Large intestine (tissue), 3 donors: Measurements from ENCODE around the gene TTI1. TPM values are rescaled to one million over a fixed set of nuclear protein-coding genes. Genes with fewer than 3 reads are reported as not detected.

ENCODE experiments used
- DNase-seq, 2 donors: peaks; one replicate each; pipeline versions ENCODE4 v3.0.0 to v3.0.0-alpha.2; 2013
- H3K27ac ChIP-seq: one replicate; pipeline ENCODE4 v1.5.1; 2013; ENCODE audit warnings: low read length
- H3K27me3 ChIP-seq: 2 replicates; pipeline ENCODE4 v1.6.1; 2013; ENCODE audit warnings: low read length; ENCODE audit not compliant: control insufficient read depth, insufficient read depth
- H3K36me3 ChIP-seq: 2 replicates; pipeline ENCODE4 v1.6.1; 2013; ENCODE audit warnings: low read length; ENCODE audit not compliant: control insufficient read depth, insufficient read depth
- H3K4me1 ChIP-seq: one replicate; pipeline ENCODE4 v1.6.1; 2013; ENCODE audit warnings: low read length; ENCODE audit not compliant: control insufficient read depth, insufficient read depth
- H3K4me3 ChIP-seq: one replicate; pipeline ENCODE4 v1.5.1; 2013; ENCODE audit warnings: low read length
- H3K9me3 ChIP-seq: one replicate; pipeline ENCODE4 v1.6.1; 2013; ENCODE audit warnings: mild to moderate bottlenecking, low read depth, low read length, moderate library complexity; ENCODE audit not compliant: control insufficient read depth
- WGBS: methylation state at CpG from one replicate; pipeline ENCODE4 v1.1.5; 2013; ENCODE audit warnings: low lambda C conversion rate; ENCODE audit not compliant: insufficient coverage; 5-methylcytosine and 5-hydroxymethylcytosine counted together
- polyA plus RNA-seq: library from polyadenylated mRNA; unstranded; fragments of 120-200 nt; gene quantifications from one replicate; pipeline ENCODE4 v1.2.1, GENCODE V29; 2013

TTI1 gene
- polyA plus RNA-seq, 1 donor = 20.3 TPM

- no peaks in the 10 kb centered on the region for H3K4me1 ChIP-seq
- H3K4me3 ChIP-seq = no peak overlapping the region
- H3K27me3 ChIP-seq = no peaks in the 10 kb centered on the region
- DNase-seq = no peak
- H3K27ac ChIP-seq = no peak overlapping the region
- no CpG with 5 or more reads among the region's 11 CpGs for WGBS
- no peaks in the 10 kb centered on the region for H3K9me3 ChIP-seq
- no peaks in the 10 kb centered on the region for H3K36me3 ChIP-seq
Observed at GRCh38 chr20:37945091-37945547, 88.1 kb downstream of the TTI1 start.

DNA sequence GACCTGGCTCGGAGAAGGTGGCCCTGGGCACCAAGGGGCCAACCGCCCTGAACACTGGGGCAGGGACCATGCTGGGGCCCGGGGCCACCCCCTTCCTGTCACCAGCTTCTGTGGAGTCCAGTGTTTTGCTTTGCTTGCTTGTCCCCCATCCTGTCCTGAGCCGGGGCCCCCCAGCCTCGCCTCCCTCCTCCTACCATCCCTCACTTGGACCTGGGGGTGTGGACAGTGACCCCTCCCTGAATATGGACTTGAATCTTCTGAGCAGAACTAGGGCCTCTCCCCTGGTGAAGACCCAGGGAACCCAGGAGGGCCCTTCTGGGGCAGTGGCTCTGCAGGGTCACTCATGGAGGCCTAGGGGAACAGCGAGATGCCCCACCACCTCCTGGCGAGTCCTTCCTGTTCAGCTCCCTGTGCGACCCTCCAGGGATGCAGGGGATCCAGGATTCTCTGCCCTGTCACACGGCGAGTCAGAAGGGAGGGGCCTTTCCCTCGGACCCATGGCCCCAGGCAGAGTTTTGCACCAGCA, 88.7 kb downstream of the TTI1 start:
- no peak for DNase-seq
- WGBS = no CpG with 5 or more reads among the region's 11 CpGs
- no peak overlapping the region for H3K27ac ChIP-seq

GRCh38 chr20:37943501-37944455, 89.5 kb downstream of the TTI1 start:
- no peaks in the 10 kb centered on the region for H3K9me3 ChIP-seq
- no peaks in the 10 kb centered on the region for H3K36me3 ChIP-seq
- no peaks in the 10 kb centered on the region for H3K4me1 ChIP-seq
- no CpG with 5 or more reads among the region's 47 CpGs for WGBS
- no peaks in the 10 kb centered on the region for H3K27me3 ChIP-seq
- H3K4me3 ChIP-seq = no peak overlapping the region
- no peak for DNase-seq
- H3K27ac ChIP-seq = no peak overlapping the region

More for the DNA sequence above, 88.7 kb downstream of the TTI1 start:
- Histone ChIP-seq H3K4me1 (no peaks in the 10 kb centered on the region), H3K27me3 (no peaks in the 10 kb centered on the region), H3K9me3 (no peaks in the 10 kb centered on the region), H3K4me3 (no peak overlapping the region), H3K36me3 (no peaks in the 10 kb centered on the region)

DNA sequence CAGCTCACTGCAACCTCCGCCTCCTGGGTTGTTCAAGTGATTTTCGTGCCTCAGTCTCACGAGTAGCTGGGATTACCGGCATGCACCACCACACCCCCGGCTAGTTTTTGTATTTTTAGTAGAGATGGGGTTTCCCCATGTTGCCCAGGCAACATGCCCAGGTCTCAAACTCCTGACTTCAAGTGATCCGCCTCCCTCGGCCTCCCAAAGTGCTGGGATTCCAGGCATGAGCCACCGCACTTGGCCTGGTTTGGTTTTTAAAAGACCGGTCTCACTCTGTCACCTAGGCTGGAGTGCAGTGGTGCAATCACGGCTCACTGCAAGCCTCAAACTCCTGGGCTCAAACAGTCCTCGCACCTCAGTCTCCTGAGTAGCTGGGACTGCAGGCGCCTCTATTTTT, 90.2 kb downstream of the TTI1 start:
- no peaks in the 10 kb centered on the region for H3K27me3 ChIP-seq
- WGBS = no CpG with 5 or more reads among the region's 12 CpGs
- H3K9me3 ChIP-seq = no peaks in the 10 kb centered on the region
- no peak overlapping the region for H3K4me3 ChIP-seq
- no peaks in the 10 kb centered on the region for H3K36me3 ChIP-seq
- no peak overlapping the region for H3K27ac ChIP-seq
- no peaks in the 10 kb centered on the region for H3K4me1 ChIP-seq
- DNase-seq = no peak

GRCh38 chr20:37941992-37942391, 91.3 kb downstream of the TTI1 start:
- H3K4me3 ChIP-seq = no peak overlapping the region
- no peaks in the 10 kb centered on the region for H3K4me1 ChIP-seq
- DNase-seq = no peak
- no peaks in the 10 kb centered on the region for H3K27me3 ChIP-seq
- no CpG with 5 or more reads among the region's 6 CpGs for WGBS
- H3K36me3 ChIP-seq = no peaks in the 10 kb centered on the region
- no peak overlapping the region for H3K27ac ChIP-seq
- no peaks in the 10 kb centered on the region for H3K9me3 ChIP-seq

- Histone ChIP-seq H3K36me3 (no peaks in the 10 kb centered on the region), H3K4me3 (no peak overlapping the region), H3K4me1 (no peaks in the 10 kb centered on the region), H3K9me3 (no peaks in the 10 kb centered on the region), H3K27me3 (no peaks in the 10 kb centered on the region), H3K27ac (no peak overlapping the region)
- no CpG with 5 or more reads among the region's 8 CpGs for WGBS
- no peak for DNase-seq
Observed at GRCh38 chr20:37941332-37941731, 91.9 kb downstream of the TTI1 start.

GRCh38 chr20:37940858-37941257, 92.4 kb downstream of the TTI1 start:
- no peak for DNase-seq
- Histone ChIP-seq H3K4me1 (no peaks in the 10 kb centered on the region), H3K36me3 (no peaks in the 10 kb centered on the region), H3K27me3 (no peaks in the 10 kb centered on the region), H3K4me3 (no peak overlapping the region), H3K9me3 (no peaks in the 10 kb centered on the region), H3K27ac (no peak overlapping the region)
- WGBS = 45% methylated on average over 2 of the region's 6 CpGs

GRCh38 chr20:37939701-37940560, 93.3 kb downstream of the TTI1 start:
- WGBS = no CpG with 5 or more reads among the region's 25 CpGs
- Histone ChIP-seq H3K27ac (no peak overlapping the region), H3K4me3 (no peak overlapping the region), H3K27me3 (no peaks in the 10 kb centered on the region), H3K4me1 (no peaks in the 10 kb centered on the region), H3K9me3 (no peaks in the 10 kb centered on the region), H3K36me3 (no peaks in the 10 kb centered on the region)
- no peak for DNase-seq

DNA sequence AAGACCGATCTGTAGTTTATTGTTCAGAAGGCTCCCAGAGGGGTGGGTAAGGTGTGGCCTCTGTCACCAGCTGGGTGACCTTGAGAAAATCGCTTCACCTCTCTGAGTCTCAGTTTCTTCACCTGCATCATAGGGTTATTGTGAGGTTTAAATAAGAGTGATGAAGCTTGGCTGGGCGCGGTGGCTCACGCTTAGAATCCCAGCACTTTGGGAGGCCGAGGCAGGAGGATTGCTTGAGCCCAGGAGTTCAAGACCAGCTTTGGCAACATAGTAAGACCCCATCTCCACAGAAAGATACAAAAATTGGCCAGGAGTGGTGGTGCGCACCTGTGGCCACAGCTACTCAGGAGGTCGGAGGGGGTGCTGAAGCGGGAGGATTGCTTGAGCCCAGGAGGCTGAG, 94.3 kb downstream of the TTI1 start:
- H3K9me3 ChIP-seq = no peaks in the 10 kb centered on the region
- DNase-seq = no peak
- no CpG with 5 or more reads among the region's 9 CpGs for WGBS
- H3K4me3 ChIP-seq = no peak overlapping the region
- H3K4me1 ChIP-seq = no peaks in the 10 kb centered on the region
- no peak overlapping the region for H3K27ac ChIP-seq
- no peaks in the 10 kb centered on the region for H3K27me3 ChIP-seq
- no peaks in the 10 kb centered on the region for H3K36me3 ChIP-seq

DNA sequence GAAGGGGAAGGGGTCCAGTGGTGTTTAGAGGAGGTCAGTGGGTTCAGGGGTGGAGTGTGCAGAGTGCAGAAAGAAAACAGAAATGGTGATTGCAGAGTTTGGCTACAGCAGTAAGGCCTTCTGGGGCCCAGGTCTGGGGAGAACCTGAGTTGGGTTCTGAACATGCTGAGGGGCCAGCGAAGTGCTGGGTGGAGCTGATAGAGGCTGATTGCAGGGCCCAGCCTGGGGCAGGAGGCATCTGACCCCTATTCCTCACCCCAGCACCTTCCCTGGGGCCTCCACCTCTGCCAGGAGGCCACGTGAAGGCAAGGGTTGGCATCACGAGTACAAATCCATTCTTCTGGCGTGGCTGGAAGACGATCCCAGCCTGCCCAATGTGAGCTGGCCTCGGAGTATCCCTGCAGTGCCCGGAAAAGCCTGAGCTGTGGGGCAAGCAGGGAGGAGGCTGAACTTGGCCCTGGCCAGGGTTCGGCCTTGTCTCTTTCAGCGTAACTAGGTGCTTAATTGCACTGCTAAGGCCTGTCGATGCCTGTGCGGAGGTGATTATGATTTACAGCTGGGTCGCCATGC, 95.0 kb downstream of the TTI1 start:
- Histone ChIP-seq H3K4me1 (no peaks in the 10 kb centered on the region), H3K9me3 (no peaks in the 10 kb centered on the region), H3K36me3 (no peaks in the 10 kb centered on the region), H3K27me3 (no peaks in the 10 kb centered on the region), H3K27ac (no peak overlapping the region), H3K4me3 (no peak overlapping the region)
- WGBS = no CpG with 5 or more reads among the region's 12 CpGs
- peak; percentile 39 to 69 for DNase-seq
